HL-60 (cell line): ENCODE data around the gene ZNF783.

Experiments
- DNase-seq, 2 experiments: peaks; one replicate each; pipeline ENCODE4 v3.0.0-alpha.2; 2010 to 2020; ENCODE audit warnings: low read depth in 1 of 2, low spot score in 1 of 2
- H3K27ac ChIP-seq: fragments of 250-450 bp; sonication (Bioruptor Pico); replicated peaks from 2 replicates; pipeline ENCODE4 v1.5.1; 2020; ENCODE audit warnings: mild to moderate bottlenecking, moderate library complexity
- H3K27me3 ChIP-seq: fragments of 250-450 bp; sonication (Bioruptor Pico); 2 replicates; pipeline ENCODE4 v1.5.1; 2021; ENCODE audit warnings: mild to moderate bottlenecking, moderate library complexity; ENCODE audit not compliant: insufficient read depth, poor library complexity, severe bottlenecking
- H3K4me3 ChIP-seq: replicated peaks from 2 replicates; pipeline ENCODE4 v1.5.1; 2011; ENCODE audit warnings: mild to moderate bottlenecking, control low read depth, low read length; ENCODE audit not compliant: insufficient read depth
- GABPA ChIP-seq: IDR thresholded peaks from 2 replicates; pipeline ENCODE4 v1.6.1; 2012; ENCODE audit warnings: low read depth
- POLR2AphosphoS5 ChIP-seq: IDR thresholded peaks from 2 replicates; pipeline ENCODE4 v1.6.1; 2012; ENCODE audit warnings: low read depth
- SPI1 ChIP-seq: IDR thresholded peaks from 2 replicates; pipeline ENCODE4 v1.6.1; 2012; ENCODE audit warnings: low read depth, mild to moderate bottlenecking, borderline replicate concordance
- TF ChIP-seq, protein P1 (sequence below): IDR thresholded peaks from 2 replicates; pipeline ENCODE4 v1.6.1; 2012; ENCODE audit warnings: low read depth; ENCODE audit not compliant: insufficient replicate concordance
- TF ChIP-seq, protein P2 (sequence below): IDR thresholded peaks from one replicate; pipeline ENCODE4 v1.5.1; 2011; ENCODE audit warnings: low read length, control low read depth, inconsistent platforms; ENCODE audit not compliant: insufficient read depth

The ZNF783 gene

GRCh38 chr7:149282331-149282655 is 20.3 kb downstream of the ZNF783 start:
- no peak for TF ChIP-seq SPI1
- TF ChIP-seq, protein P1, sequence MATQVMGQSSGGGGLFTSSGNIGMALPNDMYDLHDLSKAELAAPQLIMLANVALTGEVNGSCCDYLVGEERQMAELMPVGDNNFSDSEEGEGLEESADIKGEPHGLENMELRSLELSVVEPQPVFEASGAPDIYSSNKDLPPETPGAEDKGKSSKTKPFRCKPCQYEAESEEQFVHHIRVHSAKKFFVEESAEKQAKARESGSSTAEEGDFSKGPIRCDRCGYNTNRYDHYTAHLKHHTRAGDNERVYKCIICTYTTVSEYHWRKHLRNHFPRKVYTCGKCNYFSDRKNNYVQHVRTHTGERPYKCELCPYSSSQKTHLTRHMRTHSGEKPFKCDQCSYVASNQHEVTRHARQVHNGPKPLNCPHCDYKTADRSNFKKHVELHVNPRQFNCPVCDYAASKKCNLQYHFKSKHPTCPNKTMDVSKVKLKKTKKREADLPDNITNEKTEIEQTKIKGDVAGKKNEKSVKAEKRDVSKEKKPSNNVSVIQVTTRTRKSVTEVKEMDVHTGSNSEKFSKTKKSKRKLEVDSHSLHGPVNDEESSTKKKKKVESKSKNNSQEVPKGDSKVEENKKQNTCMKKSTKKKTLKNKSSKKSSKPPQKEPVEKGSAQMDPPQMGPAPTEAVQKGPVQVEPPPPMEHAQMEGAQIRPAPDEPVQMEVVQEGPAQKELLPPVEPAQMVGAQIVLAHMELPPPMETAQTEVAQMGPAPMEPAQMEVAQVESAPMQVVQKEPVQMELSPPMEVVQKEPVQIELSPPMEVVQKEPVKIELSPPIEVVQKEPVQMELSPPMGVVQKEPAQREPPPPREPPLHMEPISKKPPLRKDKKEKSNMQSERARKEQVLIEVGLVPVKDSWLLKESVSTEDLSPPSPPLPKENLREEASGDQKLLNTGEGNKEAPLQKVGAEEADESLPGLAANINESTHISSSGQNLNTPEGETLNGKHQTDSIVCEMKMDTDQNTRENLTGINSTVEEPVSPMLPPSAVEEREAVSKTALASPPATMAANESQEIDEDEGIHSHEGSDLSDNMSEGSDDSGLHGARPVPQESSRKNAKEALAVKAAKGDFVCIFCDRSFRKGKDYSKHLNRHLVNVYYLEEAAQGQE = no peak
- TF ChIP-seq POLR2AphosphoS5 = no peak
- no peak for TF ChIP-seq GABPA
- TF ChIP-seq, protein P2, sequence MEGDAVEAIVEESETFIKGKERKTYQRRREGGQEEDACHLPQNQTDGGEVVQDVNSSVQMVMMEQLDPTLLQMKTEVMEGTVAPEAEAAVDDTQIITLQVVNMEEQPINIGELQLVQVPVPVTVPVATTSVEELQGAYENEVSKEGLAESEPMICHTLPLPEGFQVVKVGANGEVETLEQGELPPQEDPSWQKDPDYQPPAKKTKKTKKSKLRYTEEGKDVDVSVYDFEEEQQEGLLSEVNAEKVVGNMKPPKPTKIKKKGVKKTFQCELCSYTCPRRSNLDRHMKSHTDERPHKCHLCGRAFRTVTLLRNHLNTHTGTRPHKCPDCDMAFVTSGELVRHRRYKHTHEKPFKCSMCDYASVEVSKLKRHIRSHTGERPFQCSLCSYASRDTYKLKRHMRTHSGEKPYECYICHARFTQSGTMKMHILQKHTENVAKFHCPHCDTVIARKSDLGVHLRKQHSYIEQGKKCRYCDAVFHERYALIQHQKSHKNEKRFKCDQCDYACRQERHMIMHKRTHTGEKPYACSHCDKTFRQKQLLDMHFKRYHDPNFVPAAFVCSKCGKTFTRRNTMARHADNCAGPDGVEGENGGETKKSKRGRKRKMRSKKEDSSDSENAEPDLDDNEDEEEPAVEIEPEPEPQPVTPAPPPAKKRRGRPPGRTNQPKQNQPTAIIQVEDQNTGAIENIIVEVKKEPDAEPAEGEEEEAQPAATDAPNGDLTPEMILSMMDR = no peak
- no peak overlapping the region for H3K27ac ChIP-seq

GRCh38 chr7:149283321-149283720 is 21.3 kb downstream of the ZNF783 start:
- Histone ChIP-seq H3K27ac (no peak overlapping the region), H3K27me3 (no peaks in the 10 kb centered on the region), H3K4me3 (no peak overlapping the region)
- TF ChIP-seq, protein P1 = no peak
- DNase-seq = no peak

More at GRCh38 chr7:149282331-149282655, 20.3 kb downstream of the ZNF783 start:
- H3K27me3 ChIP-seq = no peaks in the 10 kb centered on the region
- DNase-seq = no peak
- no peak overlapping the region for H3K4me3 ChIP-seq

GRCh38 chr7:149284343-149284742 is 22.3 kb downstream of the ZNF783 start:
- DNase-seq = no peak
- TF ChIP-seq SPI1 (no peak), POLR2AphosphoS5 (no peak), GABPA (no peak)
- TF ChIP-seq, protein P1 = no peak
- TF ChIP-seq, protein P2 = no peak
- no peaks in the 10 kb centered on the region for H3K27me3 ChIP-seq
- no peak overlapping the region for H3K27ac ChIP-seq
- no peak overlapping the region for H3K4me3 ChIP-seq

GRCh38 chr7:149284850-149285585 is 23.0 kb downstream of the ZNF783 start:
- Histone ChIP-seq H3K27me3 (no peaks in the 10 kb centered on the region), H3K4me3 (peak overlapping the region; percentile 35), H3K27ac (no peak overlapping the region)
- TF ChIP-seq POLR2AphosphoS5 (no peak; the same call in 1 of the 2 replicates), GABPA (no peak), SPI1 (no peak)
- TF ChIP-seq, protein P1 = no peak
- TF ChIP-seq, protein P2 = no peak
- peak; percentile 45 to 52 for DNase-seq
